GM13976 (cell line): Measurements from ENCODE around the gene CRIP1.

ENCODE experiments used
- DNase-seq: peaks from one replicate; pipeline ENCODE4 v3.0.0; 2012; ENCODE audit warnings: low spot score
- in situ Hi-C: fragments of 300-500 bp; cut with MboI; formaldehyde crosslinking; loops from one replicate; pipeline ENCODE4 v1.12.0; 2022; ENCODE audit warnings: low sequenced_read_pairs, mixed read lengths, inconsistent platforms; ENCODE audit not compliant: unreplicated experiment
- TF ChIP-seq, protein P1 (sequence below): IDR thresholded peaks from 2 replicates; pipeline ENCODE4 v1.5.1; 2012; ENCODE audit warnings: borderline replicate concordance, mild to moderate bottlenecking; ENCODE audit not compliant: insufficient read depth; ENCODE audit errors: extremely low read depth, missing control alignments, control extremely low read depth

Gene CRIP1

DNA sequence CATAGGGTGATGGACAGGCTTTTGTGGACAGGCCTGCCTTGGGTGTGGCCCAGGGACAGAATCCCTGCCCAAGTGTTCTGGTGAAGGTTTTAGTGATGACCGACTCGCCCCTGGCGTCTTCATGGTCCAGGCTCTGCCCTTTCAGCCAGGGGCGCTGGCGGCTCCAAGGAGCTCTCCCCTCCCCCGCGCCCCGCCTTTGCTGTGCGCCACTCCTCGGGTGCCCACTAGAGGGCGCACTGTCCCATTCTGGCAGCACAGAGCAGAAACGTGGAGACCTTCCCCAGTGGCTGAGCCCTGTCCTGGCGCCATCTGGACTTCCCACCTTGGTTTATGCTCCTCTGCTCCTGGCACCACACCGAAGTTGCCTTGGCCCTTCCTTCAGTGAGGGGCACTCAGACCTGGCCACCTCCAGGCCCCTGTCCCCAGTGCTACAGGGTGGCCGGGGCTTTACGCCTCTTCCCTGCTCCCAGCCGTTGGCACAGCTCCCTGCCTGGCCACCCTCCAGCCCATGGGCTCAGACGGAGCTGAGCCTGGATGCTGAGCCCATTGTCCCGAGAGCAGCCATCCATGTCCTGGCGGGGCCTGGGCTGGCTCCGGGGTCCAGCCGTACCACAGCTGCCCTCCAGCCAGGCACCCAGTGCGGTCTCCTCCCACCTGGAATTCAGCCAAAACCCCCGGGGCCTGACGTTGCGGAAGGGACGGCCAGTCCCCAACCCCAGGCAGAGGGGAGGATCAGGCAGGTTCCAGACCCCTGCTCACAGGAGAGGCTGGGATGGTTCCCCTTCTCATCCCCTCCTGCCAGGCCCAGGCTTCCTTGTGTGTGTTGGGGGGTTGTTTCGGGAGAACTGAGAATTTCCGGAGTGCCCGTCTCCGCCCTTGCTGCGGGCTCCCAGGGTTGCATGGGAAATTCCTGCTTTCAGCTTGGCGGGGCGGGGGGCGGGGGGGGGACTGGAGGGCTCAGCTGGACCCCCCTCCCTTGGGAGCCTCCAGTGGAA is 5.6 kb upstream of the CRIP1 start:
- in situ Hi-C loops: loop anchor here (10.0 kb wide), 1 partner anchor 106 kb away; no protein-coding TSS in a partner anchor
- TF ChIP-seq, protein P1, sequence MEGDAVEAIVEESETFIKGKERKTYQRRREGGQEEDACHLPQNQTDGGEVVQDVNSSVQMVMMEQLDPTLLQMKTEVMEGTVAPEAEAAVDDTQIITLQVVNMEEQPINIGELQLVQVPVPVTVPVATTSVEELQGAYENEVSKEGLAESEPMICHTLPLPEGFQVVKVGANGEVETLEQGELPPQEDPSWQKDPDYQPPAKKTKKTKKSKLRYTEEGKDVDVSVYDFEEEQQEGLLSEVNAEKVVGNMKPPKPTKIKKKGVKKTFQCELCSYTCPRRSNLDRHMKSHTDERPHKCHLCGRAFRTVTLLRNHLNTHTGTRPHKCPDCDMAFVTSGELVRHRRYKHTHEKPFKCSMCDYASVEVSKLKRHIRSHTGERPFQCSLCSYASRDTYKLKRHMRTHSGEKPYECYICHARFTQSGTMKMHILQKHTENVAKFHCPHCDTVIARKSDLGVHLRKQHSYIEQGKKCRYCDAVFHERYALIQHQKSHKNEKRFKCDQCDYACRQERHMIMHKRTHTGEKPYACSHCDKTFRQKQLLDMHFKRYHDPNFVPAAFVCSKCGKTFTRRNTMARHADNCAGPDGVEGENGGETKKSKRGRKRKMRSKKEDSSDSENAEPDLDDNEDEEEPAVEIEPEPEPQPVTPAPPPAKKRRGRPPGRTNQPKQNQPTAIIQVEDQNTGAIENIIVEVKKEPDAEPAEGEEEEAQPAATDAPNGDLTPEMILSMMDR: peak; percentile 100
- peak; percentile 94 for DNase-seq

DNA sequence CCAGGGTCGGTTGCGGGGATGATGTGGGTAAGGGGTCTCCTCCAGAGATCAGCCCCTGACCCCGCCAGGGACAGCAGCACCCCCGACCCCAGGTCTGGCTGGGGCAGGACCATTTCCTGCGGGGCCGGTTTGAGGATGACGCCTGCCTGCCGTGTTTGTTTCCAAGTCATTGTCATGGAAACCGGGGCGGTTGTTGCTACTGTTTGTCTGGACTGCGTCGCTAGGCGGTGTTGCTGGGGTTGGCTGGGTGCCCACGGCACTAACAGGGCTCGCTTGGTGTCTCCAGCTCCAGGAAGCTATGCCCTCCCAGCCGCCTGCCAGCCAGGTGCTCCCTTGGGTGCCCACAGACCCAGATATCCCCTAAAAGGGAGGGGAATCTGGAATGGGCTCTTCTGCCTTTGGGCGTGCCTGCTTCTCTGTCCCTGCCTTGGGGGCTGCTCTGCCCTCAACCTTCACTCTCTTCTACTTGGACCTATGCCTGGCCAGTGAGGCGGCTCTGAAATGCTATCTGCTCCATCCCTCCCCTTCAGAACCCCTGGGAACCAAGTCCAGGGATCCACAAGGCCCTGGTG is 4.7 kb upstream of the CRIP1 start:
- TF ChIP-seq, protein P1: peak; percentile 9
- in situ Hi-C loops: loop anchor here (10.0 kb wide), 1 partner anchor 107 kb away; no protein-coding TSS in a partner anchor
- DNase-seq: peak; percentile 96

DNA sequence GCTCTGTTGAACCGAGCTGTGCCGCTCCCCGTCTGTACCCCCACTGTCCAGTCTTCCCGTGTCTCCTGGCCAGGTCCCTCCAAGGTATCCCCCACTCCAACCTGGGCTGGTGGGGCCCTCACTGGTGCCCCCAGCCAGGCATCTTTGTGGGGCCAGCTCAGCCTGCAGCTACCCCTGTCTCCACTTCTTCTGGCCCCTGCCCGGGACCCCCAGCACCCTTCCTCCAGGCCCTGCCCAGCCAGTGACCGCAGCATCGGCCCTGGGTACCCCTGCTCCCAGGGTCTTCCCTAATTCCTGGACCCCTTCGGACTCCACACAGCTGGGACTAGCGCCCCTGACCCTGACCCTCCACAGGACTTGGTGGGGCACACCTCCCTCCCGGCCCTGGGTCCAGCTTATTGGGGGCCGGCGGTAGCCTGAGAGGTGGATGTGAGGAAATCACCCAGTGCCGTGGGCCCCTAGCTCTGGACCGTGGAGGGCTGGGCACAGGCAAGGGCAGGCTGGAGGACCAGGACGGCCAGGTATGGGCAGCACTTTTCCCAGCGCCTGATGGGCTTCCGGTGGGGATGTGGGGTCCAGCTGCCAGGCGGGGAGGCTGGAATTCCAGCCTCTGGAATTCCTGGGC is 4.1 kb upstream of the CRIP1 start:
- TF ChIP-seq, protein P1: no peak
- DNase-seq: no peak
- in situ Hi-C loops: loop anchor here (10.0 kb wide), 1 partner anchor 108 kb away; no protein-coding TSS in a partner anchor

DNA sequence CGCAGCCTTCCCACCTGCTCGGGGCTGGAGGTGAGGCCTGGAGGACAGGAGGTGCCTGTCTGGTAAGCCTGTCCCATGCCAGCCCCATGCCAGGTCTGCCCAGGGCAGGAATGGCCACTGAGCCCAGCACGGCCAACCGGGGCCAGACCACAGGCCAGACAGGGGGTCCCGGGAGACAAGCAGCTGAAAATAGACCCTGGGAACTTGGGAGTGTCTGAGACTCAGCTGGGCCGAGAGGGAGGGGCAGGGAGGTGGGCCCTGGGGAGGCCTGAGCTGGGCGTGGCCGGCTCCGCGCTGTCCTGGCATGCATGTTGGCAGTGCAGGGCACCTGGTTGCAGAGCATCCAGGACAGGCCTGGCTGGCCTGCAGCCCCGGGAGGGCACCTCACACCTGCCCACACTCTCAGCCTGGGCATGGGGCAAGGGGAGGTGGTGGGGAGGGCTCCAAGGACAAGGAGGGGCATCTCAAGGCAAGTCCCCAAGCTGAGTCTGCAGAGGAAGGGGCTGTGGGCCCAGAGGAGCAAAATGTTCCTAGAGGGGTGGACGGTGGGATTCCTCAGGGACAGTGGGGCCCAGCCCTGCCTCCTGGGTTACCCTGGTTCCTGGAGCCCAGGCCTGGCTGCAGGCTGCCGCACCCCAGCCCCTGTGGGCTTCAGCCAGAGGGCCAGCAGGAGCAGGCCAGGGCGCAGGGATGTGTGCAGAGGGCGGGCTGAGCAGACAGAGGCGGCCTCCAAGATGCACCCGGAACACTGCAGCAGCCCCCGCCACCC is 3.2 kb upstream of the CRIP1 start:
- DNase-seq: no peak
- in situ Hi-C loops: loop anchor here (10.0 kb wide), 1 partner anchor 109 kb away; no protein-coding TSS in a partner anchor
- TF ChIP-seq, protein P1: no peak

DNA sequence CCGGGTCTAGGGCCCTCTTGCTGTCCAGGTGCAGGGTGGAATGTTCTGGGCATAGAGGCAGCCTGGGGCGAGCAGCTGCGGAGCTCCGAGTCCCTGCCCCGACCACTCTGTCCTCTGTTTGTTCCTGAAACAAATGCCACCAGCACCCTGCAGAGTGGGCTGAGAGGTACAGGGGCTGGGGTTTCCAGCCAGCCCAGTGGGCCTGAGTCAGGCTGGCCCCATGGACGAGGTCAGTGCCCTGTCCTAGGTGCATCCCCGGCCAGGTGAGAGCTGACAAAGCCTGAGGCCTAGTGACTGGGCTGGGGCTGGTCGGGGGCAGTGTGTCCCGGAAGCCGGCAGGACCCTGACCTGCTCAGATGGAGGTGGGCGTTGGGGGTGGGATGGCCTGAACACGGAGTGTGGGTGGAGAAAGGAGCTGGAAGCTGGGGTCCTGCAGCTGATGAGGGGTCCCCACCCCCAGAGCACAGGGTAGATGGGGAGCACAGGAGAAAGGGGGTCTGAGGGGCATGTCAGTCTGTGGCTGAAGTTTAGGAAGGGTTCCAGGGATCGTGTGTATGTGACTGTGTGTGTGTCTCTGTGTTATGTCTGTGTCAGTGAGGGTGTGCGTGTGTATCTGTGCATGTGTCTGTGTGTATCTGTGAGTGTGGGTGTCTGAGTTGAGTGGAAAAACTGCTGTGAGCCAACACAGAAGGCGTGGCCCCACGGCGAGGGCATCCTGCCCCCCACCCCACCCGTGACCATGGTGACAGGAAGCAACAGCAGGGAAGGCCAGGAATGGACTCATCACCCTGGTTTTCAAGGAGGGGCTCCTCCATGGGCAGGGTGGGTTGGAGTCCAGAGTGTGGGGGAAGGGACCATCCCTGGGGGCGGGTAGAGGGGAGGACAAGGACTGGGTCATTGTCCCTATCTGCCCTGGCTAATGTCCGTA is 2.4 kb upstream of the CRIP1 start:
- in situ Hi-C loops: loop anchor here (10.0 kb wide), 1 partner anchor 110 kb away; no protein-coding TSS in a partner anchor
- TF ChIP-seq, protein P1: no peak
- no peak for DNase-seq
